ENCODE results near the gene ADPRM.
A peak's percentile ranks its signal among the peaks of the same experiment; 100 is the strongest.
"Not testable (repeated sequence)": the region's sequence is repeated elsewhere in the genome, so short reads cannot be mapped to it uniquely, and the experiment has no call there.

The ADPRM gene

DNA sequence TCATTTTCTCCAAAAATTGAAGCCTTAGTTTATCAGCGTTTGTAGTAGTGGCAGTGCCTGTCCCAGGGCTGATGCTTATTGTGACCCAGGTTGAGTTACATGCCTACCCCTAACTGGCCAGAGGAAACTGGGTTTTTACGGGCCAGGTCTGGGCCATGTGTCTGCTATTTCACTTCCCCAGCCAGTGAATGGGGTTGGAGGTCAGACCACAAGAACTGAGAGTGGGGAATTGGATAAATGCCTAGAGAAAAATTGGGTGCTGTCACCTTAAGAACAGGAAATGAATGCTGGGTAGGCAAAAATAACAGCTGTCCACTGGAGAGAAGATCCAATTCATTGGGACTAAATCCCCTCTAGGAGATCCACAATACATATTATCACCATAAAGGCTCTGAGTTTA is 5.2 kb downstream of the ADPRM start:
- DNase-seq: no peak

GRCh38 chr17:10705727-10706126 is 8.3 kb downstream of the ADPRM start:
- DNase-seq: no peak

DNA sequence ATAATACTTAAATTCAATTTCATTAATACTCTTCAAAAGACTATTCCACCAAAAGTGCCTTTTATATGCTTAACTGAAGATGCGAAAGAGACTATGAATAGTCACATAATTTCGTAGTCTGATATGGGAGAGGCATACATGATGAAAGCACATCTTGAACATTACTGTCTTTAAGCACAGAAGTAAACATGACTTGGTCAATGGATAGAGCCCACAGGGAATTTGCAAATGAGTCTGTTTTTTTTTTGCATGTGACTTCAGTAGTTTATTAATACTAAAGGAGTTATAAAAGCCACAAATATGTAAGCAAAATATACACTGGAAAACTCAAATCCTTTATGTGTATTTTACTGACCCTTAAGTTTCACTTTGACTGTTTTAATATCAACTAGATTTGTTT is 15.9 kb downstream of the ADPRM start:
- no peak for DNase-seq

DNA sequence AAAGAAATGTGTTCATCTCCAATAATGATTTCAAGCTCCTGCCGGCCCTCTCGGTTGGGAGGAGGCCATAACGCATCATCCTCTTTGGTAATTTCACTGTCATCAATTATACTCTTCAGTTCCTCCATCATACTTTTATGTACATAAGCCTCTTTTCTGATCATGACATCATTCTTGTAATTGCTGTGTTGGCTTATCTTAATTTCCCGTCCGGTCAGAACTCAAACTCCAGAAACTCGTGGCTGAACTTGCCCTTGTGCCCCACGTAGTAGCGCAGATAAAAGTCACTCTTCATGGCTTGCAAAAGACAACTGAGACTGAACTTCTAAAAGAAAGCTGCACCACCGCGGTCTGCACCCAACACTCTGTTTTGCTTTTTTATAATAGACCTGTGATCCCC is 18.8 kb downstream of the ADPRM start:
- DNase-seq: no peak

- no peak for DNase-seq
Measured at GRCh38 chr17:10718547-10718946, 21.2 kb downstream of the ADPRM start.

DNA sequence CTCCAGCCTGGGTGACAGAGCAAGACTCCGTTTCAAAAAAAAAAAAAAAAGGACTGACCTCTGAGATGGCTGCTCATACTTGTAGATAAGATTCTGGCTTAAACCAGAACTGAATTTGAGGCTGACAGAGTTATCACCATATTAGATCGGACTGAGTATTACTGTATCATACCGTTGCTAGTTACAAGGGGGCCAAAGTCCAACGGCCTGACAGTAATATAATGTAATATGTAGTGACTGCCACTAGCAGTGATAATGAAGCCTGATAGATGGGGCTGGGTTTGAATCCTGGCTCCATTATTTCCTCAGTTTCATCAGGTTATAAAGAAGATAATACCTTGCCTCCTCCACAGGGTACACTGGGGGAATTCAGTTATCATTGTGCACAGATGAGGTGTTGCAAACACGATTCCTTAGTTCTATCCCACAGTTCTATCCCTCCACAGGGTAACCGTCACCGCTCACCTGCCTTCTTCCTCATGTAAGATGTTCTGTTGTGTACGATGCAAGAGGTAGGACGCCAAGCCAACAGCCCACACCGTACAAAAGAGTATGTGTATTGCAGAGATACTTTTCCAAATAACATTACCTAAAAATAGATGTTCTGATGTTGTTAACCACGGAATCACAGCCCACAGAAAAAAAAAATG is 27.3 kb downstream of the ADPRM start:
- no peak for DNase-seq

DNA sequence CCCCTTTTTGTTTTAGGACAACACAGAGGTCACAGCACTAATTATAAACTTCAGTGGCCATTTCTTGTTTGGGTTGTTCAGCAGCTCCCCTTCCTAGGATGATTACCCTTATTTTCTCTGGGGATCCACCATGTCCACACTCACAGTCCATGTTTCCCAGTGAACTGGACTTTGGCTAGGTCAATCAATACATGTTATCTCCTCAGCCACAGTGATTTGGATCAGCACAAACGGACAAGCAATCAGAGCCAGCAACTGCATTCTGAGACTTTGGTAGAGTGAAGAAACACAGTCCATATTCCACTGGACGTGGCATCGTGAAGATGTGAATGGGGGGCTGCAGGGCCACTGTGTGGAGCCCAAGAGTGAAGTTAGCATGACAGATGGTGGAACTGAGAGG is 27.9 kb downstream of the ADPRM start:
- no peak for DNase-seq

GRCh38 chr17:10726196-10726595 is 28.8 kb downstream of the ADPRM start:
- no peak for DNase-seq

- DNase-seq: no peak
Measured at GRCh38 chr17:10727192-10727591, 29.8 kb downstream of the ADPRM start.

GRCh38 chr17:10728331-10728892 is 31.0 kb downstream of the ADPRM start:
- no peak for DNase-seq

- peak; percentile 73 for DNase-seq
Measured at GRCh38 chr17:10729334-10730193, 32.2 kb downstream of the ADPRM start, which contains the start of gene TMEM220. TMEM220 (minus strand) TSS chr17:10730023; CDS start chr17:10729851, 172 bp downstream.

- not testable (repeated sequence) for DNase-seq
Measured at GRCh38 chr17:10730247-10730646, 32.9 kb downstream of the ADPRM start.

GRCh38 chr17:10731408-10731879 is 34.0 kb downstream of the ADPRM start:
- no peak for DNase-seq

- DNase-seq: not testable (repeated sequence)
Measured at GRCh38 chr17:10732121-10732520, 34.7 kb downstream of the ADPRM start.

DNA sequence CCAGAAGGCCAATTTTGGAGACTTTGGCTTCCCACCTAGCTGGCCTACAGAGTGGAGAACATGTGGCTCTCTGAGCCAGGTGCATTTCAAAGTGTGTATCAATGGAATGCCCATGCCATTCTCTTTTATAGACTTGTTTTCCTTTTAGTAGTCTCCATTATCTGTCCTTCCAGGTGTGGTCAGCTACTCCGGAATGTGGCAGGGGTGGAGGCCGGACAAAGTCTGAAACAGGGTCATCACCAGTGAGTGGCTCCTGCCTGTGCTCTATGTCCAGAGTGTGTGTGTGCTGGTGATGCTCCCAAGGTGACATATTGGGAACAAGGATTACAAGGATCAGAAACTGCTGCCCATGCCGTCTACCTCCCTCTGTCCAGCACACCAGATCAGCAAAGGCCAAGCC is 36.3 kb downstream of the ADPRM start:
- no peak for DNase-seq

GRCh38 chr17:10735251-10735650 is 37.9 kb downstream of the ADPRM start:
- DNase-seq: no peak

GRCh38 chr17:10735821-10736220 is 38.4 kb downstream of the ADPRM start:
- no peak for DNase-seq

- peak; percentile 54 for DNase-seq
Measured at GRCh38 chr17:10737168-10737622, 39.8 kb downstream of the ADPRM start.

- no peak for DNase-seq
Measured at GRCh38 chr17:10737736-10738135, 40.3 kb downstream of the ADPRM start.

GRCh38 chr17:10738521-10739258 is 41.3 kb downstream of the ADPRM start:
- DNase-seq: no peak

GRCh38 chr17:10739386-10739785 is 42.0 kb downstream of the ADPRM start:
- no peak for DNase-seq

- DNase-seq: no peak
Measured at GRCh38 chr17:10741416-10742135, 44.2 kb downstream of the ADPRM start.
